Panc1 (cell line): ENCODE data around the gene CISD1.

Experiments
- CTCF ChIP-seq: fragments of 450-650 bp; IDR thresholded peaks from 2 replicates; pipeline ENCODE4 v1.5.1; 2017; ENCODE audit warnings: mild to moderate bottlenecking
- POLR2AphosphoS5 ChIP-seq: IDR thresholded peaks from 2 replicates; pipeline ENCODE4 v1.6.1; 2012; ENCODE audit warnings: mild to moderate bottlenecking, low read depth, low read length, moderate library complexity
- SIN3A ChIP-seq: IDR thresholded peaks from 2 replicates; pipeline ENCODE4 v1.6.1; 2012; ENCODE audit warnings: low read depth, mild to moderate bottlenecking, low read length, moderate library complexity, borderline replicate concordance; ENCODE audit not compliant: insufficient read depth

DNA sequence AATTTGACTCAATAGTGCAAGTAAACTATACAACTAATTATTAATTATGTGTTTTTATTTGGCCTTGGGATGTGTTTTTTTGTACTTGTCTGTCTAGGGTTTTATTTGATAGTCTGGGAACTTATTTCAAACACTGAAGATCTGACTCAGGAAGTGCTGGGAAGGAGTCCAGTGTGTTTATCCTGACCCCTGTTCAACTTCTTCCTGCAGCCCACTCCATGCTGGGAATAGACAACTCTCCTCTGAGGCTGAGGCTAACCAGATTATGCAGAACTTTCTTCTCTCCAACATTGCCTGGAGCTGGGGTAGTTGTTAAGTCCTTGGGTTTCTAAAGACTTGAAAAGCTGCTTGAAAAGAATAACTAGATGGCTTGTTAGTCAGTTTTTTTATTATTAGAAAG, 6.9 kb downstream of the CISD1 start:
- TF ChIP-seq CTCF (no peak), SIN3A (no peak), POLR2AphosphoS5 (no peak)
